HG03175 (cell line): ENCODE data around the gene SCN1A.
"Not testable (repeated sequence)": the region's sequence is repeated elsewhere in the genome, so short reads cannot be mapped to it uniquely, and the experiment has no call there.

Experiments used
- ATAC-seq: cut with Tn5 transposase; IDR thresholded peaks from one replicate; pipeline ENCODE4 v1.9.1; 2021; ENCODE audit warnings: mild to moderate bottlenecking, moderate library complexity; ENCODE audit not compliant: unreplicated experiment

Gene SCN1A

DNA sequence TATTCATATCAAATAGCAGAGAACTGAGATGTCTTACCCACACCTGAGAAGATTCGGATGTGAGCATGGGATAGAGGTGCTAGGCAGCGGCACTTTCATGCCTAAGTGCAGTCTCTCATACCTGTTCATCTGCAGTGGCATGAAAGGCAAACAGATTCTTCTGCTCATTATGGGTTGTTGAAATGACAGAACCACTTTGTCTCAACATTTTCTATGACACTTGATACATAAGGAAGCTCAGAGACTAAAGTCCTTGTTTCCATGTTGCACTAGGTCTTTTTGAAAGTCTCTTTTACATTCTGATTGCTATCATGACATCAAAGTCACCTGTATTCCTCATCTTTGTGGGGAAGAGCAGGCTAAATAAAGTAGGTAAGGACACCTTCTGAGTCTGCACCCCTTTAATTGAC, 8.0 kb upstream of the SCN1A start:
- no peak for ATAC-seq

DNA sequence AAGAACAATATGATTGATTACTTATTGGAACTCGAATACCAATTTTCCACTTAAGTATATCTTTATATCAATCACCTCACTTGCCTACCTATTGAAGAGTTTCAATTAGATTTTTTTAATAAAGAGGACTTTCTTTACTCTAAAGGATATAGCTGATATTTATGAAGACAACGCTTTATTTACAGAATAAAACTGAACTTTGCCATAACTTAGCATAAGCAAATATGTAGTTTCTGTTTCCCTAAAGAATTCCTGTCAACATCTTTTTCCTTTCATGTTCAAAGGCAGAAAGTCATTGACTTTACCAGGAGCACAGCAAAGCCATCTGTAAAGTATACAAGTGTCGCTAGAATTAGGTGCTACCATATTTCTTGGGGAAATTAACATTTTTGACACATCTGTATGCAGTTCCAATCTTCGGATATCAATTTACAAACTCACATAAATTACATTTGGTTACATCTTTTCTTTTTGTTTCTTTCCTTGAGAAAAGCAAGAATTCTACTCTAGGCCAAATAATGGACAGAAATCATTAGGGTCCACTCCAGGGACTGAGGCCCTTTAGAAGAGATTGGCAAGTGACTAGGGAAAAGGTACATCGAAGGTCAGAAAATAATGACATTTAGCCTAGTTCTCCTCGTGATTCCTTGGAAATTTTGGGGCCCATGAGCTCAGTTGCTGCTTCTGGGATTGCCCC, 7.5 kb upstream of the SCN1A start:
- no peak for ATAC-seq

GRCh38 chr2:166134252-166135151, 6.7 kb upstream of the SCN1A start:
- ATAC-seq = no peak

DNA sequence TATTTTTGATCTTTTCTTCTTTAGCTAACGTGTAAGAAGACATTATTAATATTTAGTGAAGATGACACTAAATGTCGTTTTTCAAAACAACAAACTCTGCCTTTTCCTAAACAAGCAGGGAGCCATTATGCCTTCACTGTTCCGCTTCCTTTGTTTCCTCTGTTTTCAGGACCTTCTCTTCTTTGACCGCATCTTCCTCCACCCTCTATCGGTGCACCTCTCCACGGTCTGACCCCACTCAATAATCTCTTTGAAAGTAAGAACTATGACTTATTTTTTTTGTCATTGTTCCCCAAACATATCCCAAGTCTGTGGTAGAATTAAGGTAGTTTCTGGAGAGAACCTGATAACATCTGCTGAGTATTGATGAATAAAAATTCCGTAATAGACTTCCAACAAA, 5.8 kb upstream of the SCN1A start:
- no peak for ATAC-seq

- no peak for ATAC-seq
Measured at GRCh38 chr2:166128156-166128505, 311 bp upstream of the SCN1A start.

DNA sequence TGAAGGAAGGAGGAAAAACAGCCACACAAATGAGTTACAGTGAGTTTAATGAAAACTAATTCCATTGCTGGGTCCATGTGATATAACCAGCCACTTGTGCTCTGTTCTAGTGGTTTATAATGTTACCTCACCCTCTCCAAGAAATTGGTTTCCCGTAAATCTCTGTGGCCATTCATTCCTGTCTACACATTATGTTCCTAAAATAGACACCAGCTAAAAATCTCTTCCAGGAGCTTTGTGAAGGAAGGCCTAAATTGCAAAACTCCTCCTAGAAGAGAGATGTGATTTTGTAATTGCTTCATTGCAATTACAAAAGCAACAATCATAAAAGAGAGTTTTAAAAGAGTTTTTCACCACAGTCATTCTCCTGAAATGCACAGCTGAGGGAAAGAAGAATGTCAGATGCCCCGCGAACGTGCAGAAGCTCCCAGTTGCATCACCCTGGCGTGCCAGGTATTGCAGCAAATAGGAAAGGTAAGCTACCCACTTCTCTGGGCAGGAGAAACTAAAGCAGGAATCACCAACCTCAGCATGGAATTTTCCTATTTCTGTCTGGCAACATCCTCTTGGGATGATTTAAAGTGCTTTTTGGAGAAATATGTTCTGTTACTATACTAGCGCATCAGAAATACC, 1.7 kb downstream of the SCN1A start:
- no peak for ATAC-seq

- no peak for ATAC-seq
Measured at GRCh38 chr2:166125557-166125956, 2.3 kb downstream of the SCN1A start.

- no peak for ATAC-seq
Measured at GRCh38 chr2:166118180-166118579, 9.6 kb downstream of the SCN1A start.

DNA sequence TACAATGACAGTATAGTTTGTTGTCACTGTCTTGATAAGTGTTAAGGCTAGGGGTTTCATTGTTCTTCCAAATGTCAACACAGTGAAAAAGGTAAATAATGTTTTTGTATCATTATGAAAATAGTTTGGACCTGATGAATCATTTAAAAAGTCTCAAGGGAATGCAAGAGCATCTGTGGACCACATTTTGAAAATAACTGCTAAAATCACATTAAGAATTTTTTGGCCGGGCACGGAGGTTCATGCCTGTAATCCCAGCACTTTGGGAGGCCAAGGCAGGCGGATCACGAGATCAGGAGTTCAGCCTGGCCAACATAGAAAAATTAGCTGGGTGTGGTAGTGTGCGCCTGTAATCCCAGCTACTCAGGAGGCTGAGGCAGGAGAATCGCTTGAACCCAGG, 10.3 kb downstream of the SCN1A start:
- ATAC-seq = no peak

GRCh38 chr2:166115589-166115988, 12.2 kb downstream of the SCN1A start:
- ATAC-seq = no peak

DNA sequence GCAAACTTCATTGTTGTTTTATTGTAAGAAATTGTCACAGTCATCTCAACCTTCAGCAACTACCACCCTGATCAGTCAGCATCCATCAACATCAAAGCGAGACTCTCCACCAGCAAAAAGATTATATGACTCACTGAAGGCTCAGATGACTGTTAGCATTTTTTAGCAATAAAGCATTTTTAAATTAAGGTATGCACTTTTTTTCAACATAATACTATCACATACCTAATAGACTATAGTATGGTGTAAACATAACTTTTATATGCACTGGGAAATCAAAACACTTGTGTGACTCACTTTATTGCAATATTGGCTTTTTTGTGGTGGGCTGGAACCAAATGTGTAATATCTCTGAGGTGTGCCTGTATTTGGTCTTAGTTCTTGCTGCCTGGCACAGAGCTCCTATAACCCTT, 15.6 kb downstream of the SCN1A start:
- ATAC-seq = no peak

DNA sequence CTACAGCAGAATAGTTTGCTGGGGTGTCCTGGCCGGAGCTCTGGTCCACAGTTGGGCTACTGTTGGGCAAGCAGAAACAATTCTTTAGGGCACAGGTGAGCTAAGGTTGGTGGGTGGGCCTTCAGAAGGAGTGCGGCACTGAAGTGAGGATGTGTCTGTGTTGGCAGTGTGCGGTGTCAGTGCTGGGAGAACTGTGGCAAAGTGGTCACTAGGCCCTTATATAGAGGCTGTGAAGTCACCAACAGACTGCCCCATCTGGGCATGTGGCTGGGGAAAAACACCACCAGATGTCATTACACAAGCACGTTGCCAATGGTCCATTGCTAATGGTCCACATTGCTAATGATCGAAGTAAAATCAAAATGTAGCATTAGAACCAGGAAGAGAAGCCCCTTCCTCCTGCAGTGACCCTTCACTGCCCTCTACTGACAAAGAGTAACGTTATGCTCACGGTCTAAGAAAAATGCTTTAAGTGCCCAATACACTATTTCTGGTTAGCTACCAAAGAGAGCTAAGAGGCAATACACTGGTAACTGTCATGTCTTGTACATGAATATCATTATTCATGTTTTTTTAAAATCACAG, 21.3 kb downstream of the SCN1A start:
- ATAC-seq = no peak

DNA sequence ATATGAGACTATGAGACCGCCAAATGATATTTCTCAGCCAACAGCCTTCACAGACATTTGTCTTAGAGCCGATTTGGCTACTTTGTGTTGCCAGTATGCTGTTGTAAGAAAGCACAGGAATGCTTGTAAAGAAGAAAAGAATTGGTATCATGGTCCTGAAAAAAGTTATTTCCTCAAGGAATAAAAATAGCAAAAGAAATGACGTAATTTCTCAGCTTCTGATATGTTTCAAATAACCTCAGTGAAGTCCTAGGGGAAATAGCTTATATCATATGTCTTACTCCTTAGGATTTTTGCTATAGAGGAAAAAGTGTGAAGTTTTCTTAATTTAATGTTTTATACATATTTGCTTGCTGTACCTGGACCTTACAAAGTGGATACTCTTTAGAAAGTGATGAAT, 23.0 kb downstream of the SCN1A start:
- no peak for ATAC-seq

- ATAC-seq = no peak
Measured at GRCh38 chr2:166104084-166104483, 23.7 kb downstream of the SCN1A start.

GRCh38 chr2:166103277-166103676, 24.5 kb downstream of the SCN1A start:
- not testable (repeated sequence) for ATAC-seq

GRCh38 chr2:166094325-166094724, 33.5 kb downstream of the SCN1A start:
- ATAC-seq = no peak

DNA sequence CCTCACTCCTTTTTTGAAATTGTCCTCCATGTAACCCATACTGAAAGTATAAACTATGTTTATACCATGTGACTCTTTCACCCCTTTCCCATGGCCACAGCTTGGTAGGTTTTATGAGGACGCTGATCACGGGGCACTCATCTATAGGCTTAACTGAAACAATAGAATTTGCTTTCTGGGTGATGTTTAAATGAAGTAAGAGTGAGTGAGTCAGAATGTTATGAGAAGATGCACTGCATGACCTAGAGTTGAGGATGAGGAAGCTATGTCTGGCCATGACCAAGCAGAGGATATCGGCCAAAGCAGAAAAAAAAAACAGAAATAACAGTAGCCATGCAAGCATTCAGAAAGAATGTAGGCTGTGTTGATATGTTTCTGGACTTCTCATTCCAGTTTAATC, 34.9 kb downstream of the SCN1A start:
- ATAC-seq = no peak

DNA sequence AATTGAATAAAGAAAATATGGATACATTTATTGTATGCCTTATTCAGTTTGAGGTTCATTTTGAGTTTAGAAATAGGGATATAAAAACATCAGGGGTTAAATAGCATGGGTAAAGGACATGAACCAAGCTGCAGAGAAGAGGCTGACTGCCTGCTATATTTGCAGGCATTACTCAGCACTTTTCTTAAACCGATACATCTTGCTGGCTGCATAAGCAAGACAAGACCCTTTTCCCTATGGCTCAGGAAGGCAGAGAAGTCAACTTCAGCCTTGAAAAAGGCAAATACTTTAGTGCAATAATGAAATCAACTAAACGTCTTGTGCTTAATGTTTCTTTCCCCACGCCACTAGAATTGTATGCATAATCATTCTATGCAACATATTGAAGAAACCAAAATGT, 36.4 kb downstream of the SCN1A start:
- no peak for ATAC-seq

GRCh38 chr2:166090908-166091307, 36.9 kb downstream of the SCN1A start:
- ATAC-seq = no peak

DNA sequence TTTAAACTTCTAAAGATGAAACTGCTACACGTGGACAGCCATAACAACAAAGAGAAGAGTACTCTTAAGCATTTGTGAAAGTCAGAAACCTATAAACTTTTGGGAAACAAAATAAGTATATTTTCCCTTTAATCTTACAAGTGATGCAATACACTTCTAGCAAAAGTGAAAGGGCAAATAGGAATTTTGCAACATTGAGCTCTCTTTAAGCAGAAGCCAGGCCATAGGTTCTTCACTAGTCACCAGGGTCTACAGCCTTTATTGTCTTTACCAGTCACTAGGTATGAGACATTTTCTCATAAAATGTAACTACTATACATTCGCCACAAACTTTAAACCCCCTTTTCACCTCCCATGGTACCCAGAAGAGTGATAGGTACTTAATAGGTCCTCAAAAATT, 37.5 kb downstream of the SCN1A start:
- no peak for ATAC-seq

DNA sequence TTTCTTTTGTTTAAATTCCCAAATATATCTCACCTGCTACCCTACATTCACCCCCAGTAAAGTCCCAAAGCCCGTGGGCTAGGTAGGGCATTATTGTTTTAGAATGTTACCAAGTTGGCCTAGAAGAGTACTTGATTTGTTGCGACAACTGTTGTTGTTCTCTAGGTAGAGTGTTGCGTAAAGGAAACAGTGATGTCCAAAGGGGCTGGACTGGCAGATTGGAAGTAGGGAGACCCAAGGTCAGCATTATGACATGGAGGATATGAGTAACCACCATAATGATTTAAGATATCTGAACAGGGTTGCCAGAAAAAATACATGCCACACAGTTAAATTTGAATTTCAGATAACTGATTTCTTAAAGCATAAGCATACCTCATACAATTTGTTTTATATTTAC, 39.2 kb downstream of the SCN1A start:
- ATAC-seq = no peak

- ATAC-seq = no peak
Measured at GRCh38 chr2:166084301-166084700, 43.5 kb downstream of the SCN1A start.
